Neural cell (in vitro differentiated cells): ENCODE measurements around the gene CYP39A1.

ENCODE experiments used
- CTCF ChIP-seq: fragments of 450-650 bp; IDR thresholded peaks from 2 replicates; pipeline ENCODE4 v1.5.1; 2014; ENCODE audit warnings: antibody characterized with exemption, mild to moderate bottlenecking, moderate library complexity; ENCODE audit not compliant: poor library complexity, severe bottlenecking
- POLR2AphosphoS5 ChIP-seq: IDR thresholded peaks from 2 replicates; pipeline ENCODE4 v1.6.1; 2012

GRCh38 chr6:46689657-46690056, 37.0 kb upstream of the CYP39A1 start:
- TF ChIP-seq CTCF (no peak), POLR2AphosphoS5 (no peak)
